ENCODE data around the gene TSHZ1.
"Not testable (repeated sequence)": the region's sequence is repeated elsewhere in the genome, so short reads cannot be mapped to it uniquely, and the experiment has no call there.

Gene TSHZ1

DNA sequence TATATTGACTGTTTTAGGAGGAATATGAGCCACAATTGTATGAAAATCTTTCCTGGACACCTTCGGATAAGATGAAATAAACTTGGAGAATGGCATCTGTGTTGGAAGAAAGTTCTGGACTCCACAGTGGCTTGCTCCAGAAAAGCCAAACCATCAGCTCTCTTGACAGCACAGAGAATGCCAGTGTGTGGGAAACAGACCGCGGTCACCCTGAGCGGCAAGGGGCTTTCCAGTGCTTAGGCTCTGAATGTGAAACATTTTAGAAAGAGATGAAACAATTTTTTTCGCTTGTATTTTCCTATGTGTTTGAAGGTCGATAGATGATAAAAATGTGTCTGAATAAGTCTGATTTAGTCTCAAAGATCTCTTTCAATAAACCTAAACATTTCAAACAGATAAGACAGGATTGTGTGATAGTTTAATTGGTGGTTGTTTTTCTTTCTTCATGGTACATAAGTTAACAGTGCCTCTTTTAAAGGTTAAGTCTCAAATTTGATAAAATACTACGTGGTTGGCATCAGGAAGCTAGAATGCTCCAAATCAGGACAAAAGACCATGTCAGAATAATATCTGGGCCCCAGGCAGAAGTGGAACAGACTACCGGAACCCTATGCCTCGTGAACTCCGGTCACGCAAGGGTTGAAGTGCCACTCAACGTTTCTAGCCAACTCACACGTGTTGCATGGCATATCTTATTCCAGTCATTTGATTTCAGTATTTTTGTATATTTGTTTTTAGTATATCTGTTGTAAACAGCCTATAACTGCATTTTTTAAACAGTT lies 30.6 kb upstream of the TSHZ1 start:
- no peak for DNase-seq (ENCODE audit: low read depth in 2 of 2)

DNA sequence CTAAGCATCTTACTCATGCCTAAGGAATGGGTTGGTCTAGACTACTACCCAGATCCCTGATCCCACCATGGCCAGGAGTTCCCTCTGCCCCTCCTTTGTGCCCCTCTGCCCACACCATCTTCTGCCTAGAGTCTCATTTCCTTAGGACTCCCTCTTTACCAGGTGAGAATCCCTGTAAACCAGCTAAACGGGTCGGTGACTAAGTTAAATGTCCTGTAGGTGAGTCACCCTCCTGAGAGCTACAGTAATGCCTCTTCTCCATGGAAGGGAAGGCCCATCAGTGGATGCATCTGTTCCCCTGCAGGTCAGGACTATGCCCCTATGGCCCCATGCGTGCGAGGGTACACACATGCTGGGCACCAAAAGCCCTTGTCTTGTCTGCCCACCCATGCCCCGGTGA lies 27.1 kb upstream of the TSHZ1 start:
- no peak for DNase-seq (ENCODE audit: low read depth in 2 of 2)

DNA sequence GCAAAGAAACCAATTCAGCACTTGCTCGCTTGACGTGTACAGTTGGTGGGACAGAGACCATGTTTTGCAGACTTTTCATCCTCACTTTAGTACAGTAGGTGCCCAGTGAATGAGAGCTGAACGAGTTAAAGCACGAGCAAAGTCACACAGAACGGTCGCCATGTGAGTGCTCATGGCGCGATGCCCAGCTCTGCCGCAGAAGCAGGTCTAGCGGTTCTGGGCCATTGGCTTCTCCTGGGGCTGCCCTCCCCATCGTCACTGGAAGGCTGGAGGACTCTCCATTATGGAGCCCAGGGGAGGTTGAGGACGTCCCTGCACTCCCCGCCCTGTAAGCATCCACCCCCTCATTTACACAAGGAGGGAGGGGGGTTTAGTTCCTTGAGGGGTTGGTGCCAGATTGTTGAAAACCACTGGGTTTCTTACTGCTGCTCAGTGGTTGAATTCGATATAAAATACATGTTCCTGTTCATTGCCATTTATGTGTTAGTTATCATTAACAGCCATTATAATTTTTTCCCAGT lies 26.6 kb upstream of the TSHZ1 start:
- no peak for DNase-seq (ENCODE audit: low read depth in 2 of 2)

DNA sequence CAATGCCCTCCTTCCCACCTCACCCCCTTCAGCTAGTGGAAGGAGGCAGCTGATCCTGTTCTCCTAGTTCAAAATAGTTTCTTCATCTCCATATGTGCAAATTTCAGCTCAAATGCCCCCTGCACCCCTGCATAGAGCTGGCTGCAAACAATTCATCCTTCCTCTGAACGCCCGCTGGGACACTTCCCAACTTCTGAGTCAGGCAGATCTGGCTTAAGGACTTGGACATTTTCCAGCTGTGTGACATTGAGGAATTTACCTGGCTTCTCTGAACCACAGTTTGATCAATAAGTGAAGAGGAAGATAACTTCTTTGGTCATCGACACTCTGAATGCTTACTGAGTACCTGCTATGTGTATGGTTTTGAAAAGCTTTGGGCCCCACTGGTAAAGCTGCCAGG lies 25.1 kb upstream of the TSHZ1 start:
- DNase-seq (ENCODE audit: low read depth in 2 of 2) = no peak

DNA sequence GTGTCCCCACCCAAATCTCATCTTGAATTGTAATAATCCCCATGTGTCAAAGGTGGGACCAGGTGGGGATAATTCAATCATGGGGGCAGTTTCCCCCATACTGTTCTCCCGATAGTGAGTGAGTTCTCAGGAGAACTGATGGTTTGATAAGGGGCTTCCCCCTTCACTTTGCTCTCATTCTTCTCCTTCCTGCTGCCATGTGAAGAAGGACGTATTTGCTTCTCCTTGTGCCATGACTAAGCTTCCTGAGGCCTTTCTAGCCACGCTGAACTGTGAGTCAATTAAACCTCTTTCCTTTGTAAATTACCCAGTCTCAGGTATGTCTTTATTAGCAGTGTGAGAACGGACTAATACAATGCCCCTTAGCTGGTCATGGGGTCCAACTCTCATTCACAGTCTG lies 22.9 kb upstream of the TSHZ1 start:
- not testable (repeated sequence) for DNase-seq (ENCODE audit: low read depth in 2 of 2)

DNA sequence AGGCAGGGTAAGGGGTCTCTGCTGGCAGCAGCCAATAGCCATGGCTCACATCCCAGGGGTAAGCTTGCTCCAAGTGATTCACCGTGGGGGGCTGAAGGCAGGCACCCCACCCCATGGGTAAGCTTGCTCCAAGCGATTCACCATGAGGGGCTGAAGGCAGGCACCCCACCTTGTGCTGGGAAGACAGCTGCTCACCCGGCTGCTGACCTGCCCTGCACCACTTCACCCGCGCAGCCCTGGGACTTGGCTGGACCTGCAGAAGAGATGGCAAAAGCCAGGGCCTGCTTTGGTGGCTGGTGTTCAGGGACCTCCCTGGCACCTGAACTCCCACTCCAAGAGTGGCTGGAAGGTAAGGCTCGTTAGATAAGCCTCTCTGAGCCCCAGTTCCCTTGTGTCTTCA lies 20.9 kb upstream of the TSHZ1 start:
- no peak for DNase-seq (ENCODE audit: low read depth in 2 of 2)

DNA sequence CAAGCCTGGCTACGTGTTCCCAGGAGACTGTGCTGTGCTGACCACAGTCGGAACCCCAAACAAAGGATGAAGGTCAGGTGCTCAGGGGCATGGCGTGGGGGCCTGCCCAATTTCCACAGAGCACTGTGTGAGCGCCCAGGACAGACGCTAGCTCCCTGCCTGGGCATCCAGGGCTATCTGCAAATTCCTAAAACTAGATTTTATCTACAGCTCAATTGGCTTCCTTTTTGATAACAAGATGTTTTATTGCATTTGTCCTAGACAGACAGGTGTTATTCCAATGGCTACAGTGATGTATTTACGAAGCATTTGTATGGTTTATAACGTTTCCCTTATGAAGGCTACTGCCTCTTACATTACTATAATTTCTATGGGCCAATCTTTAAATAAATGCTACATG lies 17.7 kb upstream of the TSHZ1 start:
- DNase-seq (ENCODE audit: low read depth in 2 of 2) = no peak

DNA sequence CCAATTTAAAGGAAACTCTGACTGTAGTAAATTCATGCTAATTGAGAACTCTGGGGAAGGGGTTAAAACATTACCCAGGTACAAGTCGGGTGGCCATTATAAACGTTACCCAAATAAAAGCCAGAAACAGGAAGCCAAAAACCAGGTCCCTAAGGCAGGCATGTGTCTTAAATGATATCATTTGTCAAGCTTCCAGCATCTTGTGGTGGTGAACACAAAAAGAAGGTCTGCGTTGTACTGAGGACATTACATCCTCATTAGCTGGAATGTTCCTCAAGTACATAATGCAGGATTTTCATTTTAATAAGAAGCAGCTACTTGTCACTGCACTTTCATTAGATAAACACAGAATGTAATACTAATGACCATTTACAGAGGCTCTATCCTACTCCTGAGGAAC lies 12.6 kb upstream of the TSHZ1 start:
- DNase-seq (ENCODE audit: low read depth in 2 of 2) = no peak

DNA sequence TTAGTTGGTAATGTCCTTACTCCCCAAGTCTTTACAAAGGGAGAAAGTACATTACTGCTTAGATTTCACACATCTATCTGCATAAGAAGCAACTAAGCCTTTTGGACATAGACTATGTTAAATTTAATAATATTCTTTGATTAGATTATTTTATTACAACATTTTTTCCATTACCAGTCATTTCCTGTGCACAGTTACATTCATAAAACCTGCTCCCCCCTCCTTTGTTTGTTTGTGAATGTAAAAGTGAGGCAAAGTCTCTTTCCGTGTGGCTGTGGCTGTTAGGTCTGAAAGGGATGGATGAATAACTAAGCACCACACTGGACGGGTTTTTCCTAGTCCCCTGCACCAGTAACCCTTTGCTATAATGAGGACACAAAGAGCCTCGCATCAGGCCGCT lies 11.3 kb upstream of the TSHZ1 start:
- no peak for DNase-seq (ENCODE audit: low read depth in 2 of 2)

DNA sequence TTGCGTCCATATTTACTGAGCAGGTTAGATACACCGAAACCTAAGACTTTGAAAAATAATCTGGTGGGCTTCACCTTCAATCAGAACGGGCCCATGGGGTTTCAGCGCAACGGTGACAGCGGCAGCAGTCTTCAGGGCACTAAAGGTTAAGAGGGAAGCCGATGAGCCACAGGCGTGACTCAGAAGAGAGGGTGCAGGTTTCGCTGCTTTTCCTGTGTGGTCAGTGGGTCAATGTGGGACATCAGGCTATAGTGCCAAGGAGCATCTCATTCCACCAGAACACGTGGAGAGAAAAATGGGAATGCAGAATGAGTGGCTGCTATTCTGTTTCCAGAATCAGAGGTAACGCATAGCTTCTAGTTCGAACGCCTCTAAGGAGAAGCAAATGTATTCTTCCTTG lies 10.5 kb upstream of the TSHZ1 start:
- no peak for DNase-seq (ENCODE audit: low read depth in 2 of 2)

DNA sequence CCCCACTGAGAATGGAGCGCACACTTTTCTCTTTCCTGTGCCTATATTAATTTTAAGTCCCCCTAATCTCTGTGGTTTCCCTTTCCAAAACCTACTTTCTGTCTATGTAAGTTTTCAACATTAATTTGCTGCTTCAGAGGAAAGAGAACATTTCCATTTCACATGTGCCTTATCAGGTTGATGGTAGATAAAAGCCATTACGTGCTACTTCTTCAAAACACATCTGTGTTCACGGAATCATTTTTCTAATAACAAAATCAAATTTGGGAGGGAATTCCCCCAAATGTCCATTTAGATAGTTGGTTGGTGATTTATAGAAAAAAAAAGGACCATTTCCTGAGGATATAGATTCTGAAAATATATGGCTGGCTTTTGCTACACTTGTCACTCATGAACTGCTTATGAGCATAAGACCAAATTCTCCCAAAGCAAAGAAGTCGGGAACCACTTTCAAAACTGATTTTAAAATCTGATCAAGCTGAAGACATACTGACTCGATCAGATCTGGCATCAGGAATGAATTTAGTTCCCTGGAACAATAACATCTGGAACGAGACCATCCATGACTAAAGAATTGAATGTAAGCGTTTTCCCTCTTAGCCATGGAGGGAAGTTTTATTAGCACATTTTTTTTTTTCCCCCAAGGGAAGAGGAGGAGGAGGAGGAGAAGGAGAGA lies 9.9 kb upstream of the TSHZ1 start:
- no peak for DNase-seq (ENCODE audit: low read depth in 2 of 2)

DNA sequence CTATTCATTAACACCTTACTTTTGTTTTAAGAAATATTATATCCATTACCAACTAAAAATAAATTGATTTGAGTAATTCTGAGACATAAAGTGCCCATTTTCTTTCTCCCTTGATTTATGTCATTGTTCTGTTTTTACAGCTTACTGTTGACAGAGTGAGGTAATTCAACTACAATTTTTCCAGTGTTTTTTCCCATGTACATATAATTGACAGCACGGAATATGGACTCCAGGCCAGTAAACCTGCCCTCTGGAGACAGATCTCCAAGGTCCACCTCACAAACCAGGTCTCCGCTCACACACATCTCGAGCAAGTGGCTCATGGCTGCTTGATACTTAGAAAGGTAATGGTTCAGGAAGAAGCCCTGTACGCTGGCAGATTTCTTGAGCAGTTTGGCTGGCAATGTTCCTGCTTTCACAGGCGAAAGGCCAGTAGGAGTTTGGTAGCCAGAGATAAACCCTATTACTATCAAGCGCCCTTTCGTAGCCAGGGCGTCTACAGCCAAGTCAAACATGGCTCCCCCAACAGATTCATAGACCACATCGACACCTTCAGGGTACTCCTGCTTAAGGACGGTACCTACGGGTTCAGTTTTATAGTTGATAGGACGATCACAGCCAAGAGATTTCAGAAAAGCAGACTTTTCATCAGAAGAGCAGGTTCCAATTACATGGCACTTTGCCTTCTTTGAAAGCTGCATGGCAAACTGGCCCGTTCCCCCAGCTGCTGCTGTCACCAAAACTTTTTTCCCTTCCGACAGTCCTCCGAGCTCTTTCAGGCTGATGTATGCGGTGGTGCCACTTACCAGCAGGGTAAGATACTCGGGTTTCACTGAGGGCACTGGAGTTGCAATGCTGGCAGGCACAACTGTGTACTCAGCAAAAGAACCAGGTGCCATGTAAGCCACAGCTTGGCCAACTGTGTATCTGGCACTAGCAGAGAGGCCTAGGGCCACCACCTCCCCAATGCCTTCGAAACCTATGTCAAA lies 9.0 kb upstream of the TSHZ1 start:
- no peak for DNase-seq (ENCODE audit: low read depth in 2 of 2)

DNA sequence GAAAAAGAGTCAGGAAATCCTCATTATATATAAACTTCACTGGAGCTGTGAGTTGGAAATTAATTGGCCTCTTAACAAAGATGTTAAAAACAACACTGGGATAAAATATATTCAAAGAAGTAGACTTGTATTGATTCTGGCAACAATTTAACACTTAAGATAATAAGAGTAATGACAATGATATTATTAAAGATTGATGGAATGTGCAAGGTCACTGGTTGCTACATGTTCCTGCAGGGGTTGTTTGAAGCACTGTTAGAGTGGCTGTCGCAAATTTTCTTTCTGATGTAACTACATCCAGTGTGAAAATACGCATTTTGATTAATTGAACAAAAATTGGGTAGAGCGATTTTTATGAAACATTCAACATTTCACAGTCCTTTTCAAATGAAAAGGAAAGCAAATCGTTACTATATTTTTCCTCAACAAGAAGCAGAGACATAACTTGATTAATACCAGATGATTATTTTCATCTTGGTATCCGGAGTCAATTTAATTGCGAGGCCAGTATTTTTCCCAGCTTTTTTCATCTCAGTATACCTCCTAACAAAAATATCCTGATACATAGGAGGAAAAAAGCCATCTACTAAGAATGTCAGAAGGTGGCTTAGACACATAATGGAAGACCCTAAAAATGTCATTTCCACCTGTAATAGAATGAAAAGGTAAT lies 7.8 kb upstream of the TSHZ1 start:
- no peak for DNase-seq (ENCODE audit: low read depth in 2 of 2)

DNA sequence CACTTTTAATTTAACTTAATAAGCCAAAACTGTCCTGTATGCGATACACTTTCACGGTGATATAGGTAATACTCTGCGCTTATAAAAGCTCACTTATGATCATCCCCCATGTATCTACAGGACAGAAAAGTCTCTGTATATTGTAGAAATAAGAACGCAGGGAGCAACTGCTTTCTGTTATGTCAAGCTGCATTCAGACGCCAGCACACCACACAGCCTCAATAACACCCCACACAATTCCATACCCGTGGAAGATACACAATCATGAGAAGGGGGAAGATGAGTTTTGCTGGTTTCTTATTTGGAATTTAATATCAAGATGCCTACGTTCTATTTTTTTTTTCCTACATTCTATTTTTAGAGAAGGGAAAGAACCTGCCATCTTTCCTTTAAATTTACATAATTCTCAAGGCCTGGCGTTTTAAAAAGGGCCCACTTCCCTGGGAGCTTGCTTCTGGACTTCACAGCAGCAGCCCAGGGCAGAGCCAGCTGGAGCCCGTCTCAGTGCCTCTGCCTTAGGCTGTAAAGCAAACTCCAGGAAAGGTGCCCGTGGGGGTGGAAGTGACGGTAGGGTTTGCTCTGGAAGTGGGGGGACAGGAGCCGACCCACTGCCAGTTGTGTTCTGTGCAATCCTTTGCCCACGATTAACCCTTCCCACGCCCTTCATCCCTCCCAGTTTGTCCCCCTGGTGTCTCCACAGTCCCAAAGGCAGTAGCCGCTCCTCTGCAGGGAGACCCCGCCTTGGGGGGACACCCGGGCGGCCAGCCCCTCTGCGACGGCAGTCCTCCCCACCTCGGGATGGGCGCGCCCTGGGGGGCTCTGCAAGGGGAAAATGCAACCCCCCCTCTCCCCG lies 7.0 kb upstream of the TSHZ1 start:
- DNase-seq (ENCODE audit: low read depth in 2 of 2) = no peak

DNA sequence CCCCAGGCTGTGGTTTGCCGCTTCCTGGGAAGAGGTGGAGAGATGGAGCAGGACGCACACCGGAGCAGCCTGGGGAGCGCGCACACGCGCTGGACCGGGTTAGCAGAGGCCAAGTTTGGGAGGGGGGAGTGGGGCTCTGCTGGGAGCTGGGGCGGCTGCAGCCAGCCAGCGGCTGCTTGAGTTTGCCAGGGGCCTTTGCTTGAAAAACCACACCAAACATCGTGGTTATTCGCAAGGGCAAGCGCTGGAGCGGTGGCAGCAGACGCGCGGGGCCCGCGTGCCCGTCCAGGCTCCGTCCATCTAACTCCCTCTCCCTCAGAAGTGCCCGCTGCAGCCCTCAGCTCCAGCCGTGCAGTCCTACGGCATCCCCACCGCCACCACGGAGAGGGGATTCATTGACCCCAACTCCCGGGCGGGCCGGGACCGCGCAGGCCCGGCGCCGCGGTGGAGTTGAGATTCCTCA lies 6.3 kb upstream of the TSHZ1 start:
- DNase-seq (ENCODE audit: low read depth in 2 of 2) = no peak

DNA sequence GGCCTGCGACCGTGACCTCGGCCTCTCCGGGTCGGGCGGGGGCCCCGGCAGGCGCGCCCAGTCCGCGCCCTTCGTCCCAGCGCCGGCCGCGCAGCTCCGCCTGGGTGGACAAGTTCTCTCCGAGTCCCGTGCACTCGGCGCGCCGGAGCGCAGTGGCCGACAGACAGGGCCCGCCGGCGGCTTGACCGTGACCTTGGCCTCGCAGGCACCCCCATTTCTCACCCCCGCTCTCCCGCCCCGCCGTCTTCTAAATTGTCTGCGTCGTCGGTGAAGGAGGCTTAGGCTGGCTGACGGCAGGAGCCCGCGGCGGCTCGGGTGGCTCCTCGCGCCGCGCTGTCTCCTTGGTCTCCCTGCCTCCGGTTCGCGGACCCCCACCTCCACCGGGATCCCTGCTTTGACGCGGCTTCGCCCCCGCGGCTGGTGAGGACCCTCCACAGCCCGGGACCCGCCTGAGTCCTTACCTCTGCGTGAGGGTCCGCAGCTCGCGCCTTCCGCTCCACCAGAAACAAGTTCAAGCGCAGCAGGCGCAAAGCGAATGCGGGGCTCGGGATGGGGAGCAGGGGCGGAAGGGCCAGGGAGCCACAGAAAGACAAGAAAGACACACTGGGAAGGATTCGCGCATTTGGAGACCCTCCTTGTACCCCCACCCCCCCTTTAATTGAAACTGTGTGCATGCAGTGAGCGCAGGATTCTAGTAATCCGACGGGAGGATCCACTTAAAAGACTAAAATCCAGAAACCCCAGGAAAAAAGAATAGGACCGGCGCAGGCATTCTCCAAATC lies 5.7 kb upstream of the TSHZ1 start:
- no peak for DNase-seq (ENCODE audit: low read depth in 2 of 2)

DNA sequence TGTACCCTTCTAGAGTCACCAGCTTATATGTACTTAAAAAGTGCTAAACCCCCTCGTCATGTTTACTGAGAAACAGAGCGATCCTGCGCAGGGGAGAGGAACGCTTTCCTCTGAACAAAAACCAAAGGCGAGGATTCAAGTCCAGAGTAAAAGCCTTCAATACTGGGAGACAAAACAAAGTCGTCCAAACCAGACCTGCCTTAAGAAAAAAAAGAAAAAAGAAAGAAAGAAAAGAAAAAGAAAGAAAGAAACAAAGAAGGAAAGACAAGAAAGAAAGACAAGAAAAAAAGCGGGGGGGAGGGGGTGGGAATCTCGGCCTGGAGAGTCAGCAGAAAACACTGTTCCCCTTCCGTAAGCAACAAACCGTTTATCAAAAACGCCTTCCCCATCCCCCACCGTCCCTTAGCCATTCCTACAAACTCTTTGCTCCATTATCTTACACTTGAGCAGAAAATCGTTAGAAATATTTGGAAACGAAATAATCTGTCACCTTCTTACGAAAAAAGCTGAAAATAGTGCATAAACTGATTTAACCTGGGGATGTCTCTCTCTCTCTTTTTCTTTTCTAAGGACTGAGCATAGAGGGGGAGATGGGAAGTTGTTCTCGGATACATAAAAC lies 5.0 kb upstream of the TSHZ1 start:
- DNase-seq (ENCODE audit: low read depth in 2 of 2) = no peak

DNA sequence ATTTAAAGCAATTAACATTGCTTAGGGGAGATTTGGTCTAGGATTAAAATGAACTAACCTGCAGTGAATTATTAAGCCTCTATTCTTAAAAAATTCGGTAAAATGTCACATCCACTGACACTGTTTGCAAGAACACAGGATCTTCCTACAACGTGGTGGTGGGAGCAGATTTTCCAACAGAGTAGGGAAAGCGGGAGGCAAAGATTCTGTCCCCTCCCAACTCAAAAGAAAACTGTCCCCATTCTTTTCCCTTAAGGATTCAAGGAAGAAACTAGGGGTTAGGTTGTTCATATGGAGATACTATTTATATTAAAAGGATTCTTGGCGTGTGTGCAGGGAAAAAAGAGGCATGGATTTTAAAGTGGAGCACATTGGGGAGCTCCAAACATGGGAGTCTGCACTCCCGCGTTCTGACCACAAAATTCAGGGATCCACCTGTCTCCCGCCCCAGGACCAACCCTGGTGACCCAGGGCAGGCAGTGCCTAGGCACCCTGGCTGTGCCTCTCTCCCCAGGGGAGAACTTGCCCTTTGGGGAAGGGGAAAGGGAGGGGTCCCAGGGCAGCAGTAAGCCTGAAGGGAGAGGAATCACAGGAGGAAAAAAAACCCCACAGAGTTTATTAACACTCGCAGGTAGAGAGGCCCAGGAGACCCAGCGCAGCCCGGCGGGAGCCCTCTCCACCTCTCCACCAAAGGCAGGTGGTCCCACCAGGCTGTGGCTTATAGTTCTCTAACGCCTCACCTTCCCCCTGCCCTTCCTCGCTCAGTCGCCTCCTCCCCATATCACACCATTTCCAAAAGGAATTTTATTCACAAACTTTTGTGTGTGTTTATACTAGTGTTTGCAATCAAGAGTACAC lies 3.9 kb upstream of the TSHZ1 start:
- DNase-seq (ENCODE audit: low read depth in 2 of 2) = no peak

Data from stimulated activated CD4-positive, alpha-beta T cell treated with anti-CD3 and anti-CD28 coated beads, Interleukin-1b, Interleukin-23, amount 100 ng/mL, for 1 hour (primary cell).